Mucosa of stomach (tissue), 1 donor: ENCODE measurements around the gene EXOC3.
A peak's percentile ranks its signal among the peaks of the same experiment; 100 is the strongest.

Source experiments
- H3K27me3 ChIP-seq: one replicate; pipeline ENCODE4 v1.7.0; 2013; ENCODE audit warnings: mild to moderate bottlenecking, low read length; ENCODE audit not compliant: control insufficient read depth, insufficient read depth
- H3K36me3 ChIP-seq: one replicate; pipeline ENCODE4 v1.7.0; 2013; ENCODE audit warnings: low read length; ENCODE audit not compliant: control insufficient read depth, insufficient read depth
- H3K4me1 ChIP-seq: one replicate; pipeline ENCODE4 v1.7.0; 2013; ENCODE audit warnings: mild to moderate bottlenecking, low read length; ENCODE audit not compliant: control insufficient read depth, insufficient read depth
- H3K4me3 ChIP-seq: one replicate; pipeline ENCODE4 v1.7.0; 2013; ENCODE audit warnings: low read length
- H3K9ac ChIP-seq: one replicate; pipeline ENCODE4 v1.7.0; 2013; ENCODE audit warnings: mild to moderate bottlenecking, low read length, moderate library complexity
- H3K9me3 ChIP-seq: one replicate; pipeline ENCODE4 v1.7.0; 2013; ENCODE audit warnings: mild to moderate bottlenecking, low read length, moderate library complexity; ENCODE audit not compliant: control insufficient read depth
- donor health status: Pancreatic carcinoma.

The EXOC3 gene

DNA sequence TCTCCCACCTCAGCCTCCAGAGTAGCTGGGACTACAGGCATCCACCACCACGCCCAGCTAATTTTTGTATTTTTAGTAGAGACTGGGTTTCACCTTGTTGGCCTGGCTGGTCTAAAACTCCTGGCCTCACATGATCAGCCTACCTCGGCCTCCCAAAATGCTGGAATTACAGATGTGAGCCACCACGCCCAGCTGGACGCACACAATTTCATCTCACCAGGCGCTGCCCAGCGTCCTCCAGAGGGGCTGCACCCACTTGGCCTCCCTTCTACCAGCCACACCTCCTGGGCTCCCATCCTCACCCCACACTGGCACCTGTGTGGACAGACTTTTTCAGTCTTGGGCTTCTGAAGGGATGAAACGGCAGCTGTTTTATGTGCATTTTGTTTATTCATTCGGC is 3.8 kb upstream of the EXOC3 start:
- H3K36me3 ChIP-seq = no peaks in the 10 kb centered on the region
- H3K27me3 ChIP-seq = no peaks in the 10 kb centered on the region
- no peak overlapping the region for H3K9ac ChIP-seq
- no peak overlapping the region for H3K4me3 ChIP-seq
- H3K4me1 ChIP-seq = peaks cover 14% of the 10 kb centered on the region
- no peaks in the 10 kb centered on the region for H3K9me3 ChIP-seq

DNA sequence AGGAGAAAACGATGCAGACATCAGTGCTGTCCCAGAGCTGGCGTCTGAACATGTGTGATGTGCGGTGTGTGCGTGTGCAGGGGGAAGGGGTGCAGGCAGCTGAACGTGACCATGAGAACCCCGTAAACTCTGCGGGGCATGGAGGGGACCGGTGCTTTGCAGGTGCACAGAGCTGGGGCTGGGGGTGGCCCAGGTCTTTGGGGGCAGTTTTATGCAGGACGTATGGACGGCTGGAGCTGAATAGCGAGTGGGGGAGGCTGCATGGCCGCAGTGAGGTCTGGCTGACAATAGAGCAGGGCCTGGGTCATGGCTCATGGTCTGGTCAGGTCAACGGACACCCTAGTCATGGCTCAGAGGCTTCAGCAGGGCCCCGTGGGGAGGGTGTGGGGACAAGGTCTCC is 3.3 kb upstream of the EXOC3 start:
- Histone ChIP-seq H3K36me3 (no peaks in the 10 kb centered on the region), H3K4me3 (no peak overlapping the region), H3K9ac (no peak overlapping the region), H3K4me1 (peaks cover 19% of the 10 kb centered on the region), H3K27me3 (no peaks in the 10 kb centered on the region), H3K9me3 (no peaks in the 10 kb centered on the region)

DNA sequence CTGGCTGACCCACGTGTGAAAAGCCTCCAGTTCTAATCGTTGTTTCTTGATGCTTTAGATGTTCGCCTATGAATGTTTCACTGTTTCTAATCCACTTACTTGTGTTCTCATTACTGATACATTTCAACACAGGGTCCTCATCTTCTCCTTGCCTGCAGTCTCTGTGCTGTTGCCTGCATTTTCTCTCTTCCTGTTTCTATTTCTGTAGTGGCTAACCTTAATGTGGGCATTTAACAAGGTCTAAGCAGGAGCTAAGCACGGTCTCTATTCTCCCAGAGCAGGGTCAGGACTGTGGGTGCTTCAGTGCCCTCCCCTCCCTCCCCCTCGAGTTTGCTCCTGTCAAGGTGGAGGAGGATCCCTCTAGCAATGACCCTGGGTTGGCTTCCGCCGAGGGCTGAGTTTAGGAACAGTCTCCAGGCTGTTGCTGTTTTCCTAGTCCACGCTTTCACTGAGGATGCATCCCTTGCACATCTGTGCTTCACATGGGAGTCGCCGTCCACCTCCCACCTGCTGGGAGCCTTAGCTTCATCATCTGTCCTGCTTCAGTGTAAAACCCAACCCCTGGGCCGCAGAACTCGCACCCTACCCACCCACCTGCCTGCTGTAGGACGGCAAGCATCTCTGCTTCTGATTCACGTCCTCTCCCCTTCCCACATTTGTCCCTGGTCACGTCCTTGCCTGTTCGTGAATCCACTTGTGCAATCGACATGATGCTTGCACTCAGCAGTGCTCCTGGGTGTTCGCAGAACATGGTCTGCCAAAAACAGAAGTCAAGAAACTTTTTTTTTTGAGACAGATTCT is 2.4 kb upstream of the EXOC3 start:
- Histone ChIP-seq H3K9me3 (no peaks in the 10 kb centered on the region), H3K4me1 (peaks cover 19% of the 10 kb centered on the region), H3K9ac (no peak overlapping the region), H3K27me3 (no peaks in the 10 kb centered on the region), H3K36me3 (no peaks in the 10 kb centered on the region), H3K4me3 (no peak overlapping the region)

DNA sequence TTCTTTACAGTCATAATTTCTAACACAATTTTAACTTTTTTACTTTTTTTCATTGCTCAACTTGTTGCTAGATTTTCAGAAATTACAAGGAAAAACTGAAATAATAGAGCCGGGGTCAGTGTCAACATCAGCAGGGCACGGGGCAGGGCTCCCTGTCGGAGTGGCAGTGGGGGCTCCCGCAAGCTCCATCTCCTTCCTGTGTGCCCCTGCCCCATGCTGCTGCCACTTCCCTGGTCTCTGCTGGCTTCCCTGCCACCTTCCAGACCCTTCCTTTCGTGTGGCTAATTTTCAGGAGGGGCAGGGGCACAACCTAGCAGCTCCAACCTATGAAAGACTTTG is 1.0 kb upstream of the EXOC3 start:
- H3K36me3 ChIP-seq = no peaks in the 10 kb centered on the region
- no peak overlapping the region for H3K9ac ChIP-seq
- H3K9me3 ChIP-seq = no peaks in the 10 kb centered on the region
- peak overlapping the region; percentile 73 for H3K4me3 ChIP-seq
- peaks cover 19% of the 10 kb centered on the region for H3K4me1 ChIP-seq
- H3K27me3 ChIP-seq = no peaks in the 10 kb centered on the region

DNA sequence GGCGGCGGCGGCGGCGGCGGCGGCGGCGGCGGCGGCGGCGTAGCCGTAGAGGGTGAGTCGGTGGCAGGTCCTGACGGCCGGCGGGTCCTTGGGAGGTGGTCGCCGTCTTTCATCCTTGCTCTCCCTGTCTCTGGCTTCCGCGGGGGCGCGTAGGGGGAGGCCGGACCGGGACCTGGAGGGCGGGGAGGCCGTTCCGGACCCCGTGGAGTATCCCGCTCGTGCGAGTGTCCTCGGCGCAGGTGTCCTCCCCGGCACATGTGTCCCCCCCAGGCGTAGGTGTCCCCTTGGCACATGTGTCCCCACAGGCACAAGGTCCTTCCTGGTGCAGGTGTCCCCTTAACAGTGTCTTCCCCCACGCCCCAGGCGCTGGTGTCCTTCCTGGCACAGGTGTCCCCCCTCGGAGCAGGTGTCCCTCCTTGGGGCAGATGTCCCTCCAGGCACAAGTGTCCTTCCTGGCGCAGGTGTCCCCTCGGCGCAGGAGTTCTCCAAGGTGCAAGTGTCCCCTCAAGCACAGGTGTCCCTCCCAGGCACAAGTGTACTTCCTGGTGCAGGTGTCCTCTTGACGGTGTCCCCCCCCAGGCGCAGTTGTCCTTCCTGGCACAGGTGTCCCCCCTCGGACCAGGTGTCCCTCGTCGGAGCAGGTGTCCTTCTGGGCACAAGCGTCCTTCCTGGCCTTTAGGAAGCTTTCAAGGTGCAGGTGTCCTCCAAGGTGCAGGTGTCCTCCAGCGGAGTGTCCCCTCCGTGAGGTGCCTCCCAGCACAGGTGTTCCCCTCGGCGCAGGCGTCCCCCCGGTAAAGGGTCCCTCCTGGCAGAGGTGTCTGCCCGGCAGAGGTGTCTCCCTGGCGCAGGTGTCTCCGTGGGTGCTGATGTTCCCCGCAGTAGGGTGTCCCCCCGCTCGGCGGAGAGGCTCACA is 519 bp downstream of the EXOC3 start:
- peaks cover 19% of the 10 kb centered on the region for H3K4me1 ChIP-seq
- peaks cover 8% of the 10 kb centered on the region for H3K36me3 ChIP-seq

DNA sequence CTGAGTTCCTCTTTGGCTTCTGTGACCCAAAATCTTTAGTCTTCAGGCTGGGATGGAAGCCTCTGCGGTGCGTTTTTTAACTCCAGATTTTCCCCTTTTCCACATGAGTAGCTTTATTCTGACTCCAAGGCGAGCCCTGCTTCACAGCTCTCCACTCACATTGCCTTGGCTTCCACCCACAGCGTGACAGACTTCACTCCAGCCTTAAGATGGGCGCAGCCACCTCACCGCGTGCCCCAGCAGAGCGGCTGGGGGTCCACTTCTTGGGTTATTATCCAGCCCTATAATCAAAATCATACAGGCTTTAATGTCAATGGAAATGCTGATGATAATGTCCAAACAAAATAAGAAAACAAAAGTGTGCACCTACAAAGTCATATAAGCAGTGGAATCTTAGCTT is 1.2 kb downstream of the EXOC3 start:
- H3K9me3 ChIP-seq = no peaks in the 10 kb centered on the region
- no peak overlapping the region for H3K4me3 ChIP-seq
- H3K9ac ChIP-seq = peak overlapping the region; percentile 87
- peaks cover 19% of the 10 kb centered on the region for H3K4me1 ChIP-seq
- no peaks in the 10 kb centered on the region for H3K27me3 ChIP-seq
- peaks cover 8% of the 10 kb centered on the region for H3K36me3 ChIP-seq

More for the DNA sequence above, 519 bp downstream of the EXOC3 start:
- H3K9me3 ChIP-seq = no peaks in the 10 kb centered on the region
- H3K27me3 ChIP-seq = no peaks in the 10 kb centered on the region
- peak overlapping the region; percentile 87 for H3K9ac ChIP-seq
- peak overlapping the region; percentile 92 for H3K4me3 ChIP-seq

DNA sequence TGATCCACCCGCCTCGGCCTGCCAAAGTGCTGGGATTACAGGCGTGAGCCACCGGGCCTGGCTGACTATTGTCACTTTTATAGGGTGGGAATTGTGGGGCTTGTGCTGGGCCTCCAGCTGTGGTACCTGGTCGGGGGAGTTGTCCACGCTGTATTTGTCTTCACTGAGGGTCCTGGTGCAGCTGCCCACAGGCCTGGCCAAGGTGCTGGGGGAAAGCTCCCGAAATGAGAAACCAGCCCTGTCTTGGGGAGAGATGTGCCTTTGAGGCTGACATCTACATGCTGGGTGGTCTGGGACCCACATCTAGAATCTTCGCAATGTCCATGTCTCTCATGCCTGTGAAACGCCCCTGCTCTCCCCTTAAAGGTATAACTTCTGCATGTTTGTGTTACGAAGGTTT is 2.6 kb downstream of the EXOC3 start:
- H3K36me3 ChIP-seq = peaks cover 8% of the 10 kb centered on the region
- H3K27me3 ChIP-seq = no peaks in the 10 kb centered on the region
- H3K9me3 ChIP-seq = no peaks in the 10 kb centered on the region
- no peak overlapping the region for H3K4me3 ChIP-seq
- H3K9ac ChIP-seq = no peak overlapping the region
- peaks cover 19% of the 10 kb centered on the region for H3K4me1 ChIP-seq

DNA sequence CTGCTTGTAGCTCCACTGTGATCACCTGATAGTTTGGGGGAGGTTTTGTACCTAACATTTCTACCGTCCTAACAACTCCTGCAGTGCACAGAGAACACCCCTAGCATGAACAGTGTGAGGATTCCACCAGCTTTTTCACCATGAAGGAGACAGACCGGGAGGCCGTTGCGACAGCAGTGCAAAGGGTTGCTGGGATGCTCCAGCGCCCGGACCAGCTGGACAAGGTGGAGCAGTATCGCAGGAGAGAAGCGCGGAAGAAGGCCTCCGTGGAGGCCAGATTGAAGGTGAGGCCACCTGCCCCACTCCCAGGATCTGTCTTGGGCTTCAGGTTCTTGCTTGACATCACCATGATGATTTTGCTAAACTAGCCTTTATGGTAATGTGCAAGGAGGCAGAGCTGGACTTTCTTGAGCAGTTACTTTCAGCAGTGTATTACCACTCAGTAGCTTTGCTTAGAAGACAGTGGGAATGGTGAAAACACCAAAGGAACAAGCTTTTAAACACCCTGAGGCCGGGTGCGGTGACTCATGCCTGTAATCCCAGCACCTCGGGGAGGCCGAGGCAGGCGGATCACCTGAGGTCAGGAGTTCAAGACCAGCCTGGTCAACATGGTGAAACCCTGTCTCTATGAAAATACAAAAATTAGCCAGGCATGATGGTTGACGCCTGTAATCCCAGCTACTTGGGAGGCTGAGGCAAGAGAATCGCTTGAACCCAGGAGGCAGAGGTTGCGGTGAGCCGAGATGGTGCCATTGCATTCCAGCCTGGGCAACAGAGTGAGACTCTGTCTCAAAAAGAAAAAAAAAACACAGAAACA is 3.3 kb downstream of the EXOC3 start:
- Histone ChIP-seq H3K9ac (no peak overlapping the region), H3K9me3 (no peaks in the 10 kb centered on the region), H3K27me3 (no peaks in the 10 kb centered on the region), H3K36me3 (peaks cover 8% of the 10 kb centered on the region), H3K4me3 (no peak overlapping the region), H3K4me1 (peaks cover 19% of the 10 kb centered on the region)

DNA sequence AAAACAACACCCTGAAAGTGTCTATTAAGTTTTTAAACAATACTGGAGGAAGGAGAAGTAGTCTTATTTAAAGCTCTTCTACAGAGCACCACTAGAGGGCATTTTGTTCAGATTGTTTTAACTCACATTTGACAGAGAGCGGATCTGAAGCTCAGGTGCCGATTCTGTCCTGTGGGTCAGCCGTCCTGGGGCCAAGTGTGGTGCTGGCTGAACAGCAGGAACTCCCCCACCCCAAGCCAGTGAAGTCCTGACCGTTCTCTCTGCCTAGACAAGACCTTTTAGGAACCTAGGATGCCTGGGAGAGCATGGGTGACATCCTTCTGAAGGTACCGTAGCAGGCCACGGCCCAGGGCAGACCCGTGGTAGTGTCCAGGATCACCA is 3.9 kb downstream of the EXOC3 start:
- Histone ChIP-seq H3K36me3 (peaks cover 8% of the 10 kb centered on the region), H3K4me1 (peaks cover 19% of the 10 kb centered on the region), H3K4me3 (no peak overlapping the region), H3K9ac (no peak overlapping the region), H3K27me3 (no peaks in the 10 kb centered on the region), H3K9me3 (no peaks in the 10 kb centered on the region)

DNA sequence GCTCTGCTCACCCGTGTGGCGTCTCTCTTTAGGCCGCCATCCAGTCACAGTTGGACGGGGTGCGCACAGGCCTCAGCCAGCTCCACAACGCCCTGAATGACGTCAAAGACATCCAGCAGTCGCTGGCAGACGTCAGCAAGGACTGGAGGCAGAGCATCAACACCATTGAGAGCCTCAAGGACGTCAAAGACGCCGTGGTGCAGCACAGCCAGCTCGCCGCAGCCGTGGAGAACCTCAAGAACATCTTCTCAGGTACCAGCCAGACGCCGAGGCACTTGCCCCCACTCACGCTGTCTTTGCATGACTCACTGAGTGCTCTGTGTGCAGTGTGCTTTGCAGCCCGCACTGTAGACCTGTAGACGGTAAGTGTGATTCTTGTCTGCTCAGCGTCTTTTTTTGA is 4.5 kb downstream of the EXOC3 start:
- Histone ChIP-seq H3K9ac (no peak overlapping the region), H3K27me3 (no peaks in the 10 kb centered on the region), H3K9me3 (no peaks in the 10 kb centered on the region), H3K36me3 (peaks cover 8% of the 10 kb centered on the region), H3K4me3 (no peak overlapping the region), H3K4me1 (peaks cover 13% of the 10 kb centered on the region)

DNA sequence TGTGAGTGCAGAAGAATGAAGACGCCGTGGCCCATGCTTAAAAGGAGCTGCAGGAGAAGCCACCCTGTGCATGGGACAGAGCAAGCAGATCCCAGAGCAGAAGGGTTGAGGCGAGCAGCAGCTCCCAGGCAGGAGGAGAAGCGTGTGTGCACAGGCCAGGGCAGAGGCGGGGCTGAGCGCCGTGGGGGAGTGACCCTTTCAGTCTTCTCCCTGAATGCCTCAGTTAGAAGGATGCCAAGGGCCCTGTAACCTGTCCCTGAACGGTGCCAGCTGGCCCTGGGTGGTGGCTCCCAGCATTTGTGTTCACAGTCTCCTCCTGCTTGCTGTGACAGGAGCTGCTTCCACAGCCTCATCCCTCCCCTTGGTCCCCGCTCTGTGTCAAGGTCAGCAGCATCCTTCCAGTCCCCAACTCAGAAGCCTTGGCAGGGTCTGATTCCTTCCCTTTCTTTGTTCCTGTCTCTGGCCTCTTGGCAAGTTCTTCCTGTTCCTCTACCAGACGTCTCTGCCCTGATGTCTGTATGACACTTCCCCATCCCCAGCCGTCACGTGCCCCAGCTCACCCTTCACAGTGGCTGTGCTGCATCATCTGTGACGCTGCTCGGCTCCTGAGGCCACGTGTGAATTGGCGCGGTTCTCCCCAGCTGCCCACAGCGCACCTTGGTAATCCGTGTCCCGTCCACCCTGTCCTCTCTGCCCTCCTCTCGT is 5.2 kb downstream of the EXOC3 start:
- Histone ChIP-seq H3K9ac (no peak overlapping the region), H3K9me3 (no peaks in the 10 kb centered on the region), H3K36me3 (peaks cover 8% of the 10 kb centered on the region), H3K4me1 (peaks cover 12% of the 10 kb centered on the region), H3K4me3 (no peak overlapping the region), H3K27me3 (no peaks in the 10 kb centered on the region)
